ENCODE measurements around the gene PRKCZ.

Gene PRKCZ

GRCh38 chr1:2150801-2151200 is 100.6 kb downstream of the PRKCZ start:
- no peaks in the 10 kb centered on the region for H3K9me3 ChIP-seq (ENCODE audit: severe bottlenecking)
- no peak for ATAC-seq (ENCODE audit: low read depth)
- no peaks in the 10 kb centered on the region for H3K27me3 ChIP-seq (ENCODE audit: insufficient read depth, poor library complexity, severe bottlenecking)
- H3K27ac ChIP-seq (ENCODE audit: poor library complexity, severe bottlenecking), result no peak overlapping the region
- TF ChIP-seq, protein P1, sequence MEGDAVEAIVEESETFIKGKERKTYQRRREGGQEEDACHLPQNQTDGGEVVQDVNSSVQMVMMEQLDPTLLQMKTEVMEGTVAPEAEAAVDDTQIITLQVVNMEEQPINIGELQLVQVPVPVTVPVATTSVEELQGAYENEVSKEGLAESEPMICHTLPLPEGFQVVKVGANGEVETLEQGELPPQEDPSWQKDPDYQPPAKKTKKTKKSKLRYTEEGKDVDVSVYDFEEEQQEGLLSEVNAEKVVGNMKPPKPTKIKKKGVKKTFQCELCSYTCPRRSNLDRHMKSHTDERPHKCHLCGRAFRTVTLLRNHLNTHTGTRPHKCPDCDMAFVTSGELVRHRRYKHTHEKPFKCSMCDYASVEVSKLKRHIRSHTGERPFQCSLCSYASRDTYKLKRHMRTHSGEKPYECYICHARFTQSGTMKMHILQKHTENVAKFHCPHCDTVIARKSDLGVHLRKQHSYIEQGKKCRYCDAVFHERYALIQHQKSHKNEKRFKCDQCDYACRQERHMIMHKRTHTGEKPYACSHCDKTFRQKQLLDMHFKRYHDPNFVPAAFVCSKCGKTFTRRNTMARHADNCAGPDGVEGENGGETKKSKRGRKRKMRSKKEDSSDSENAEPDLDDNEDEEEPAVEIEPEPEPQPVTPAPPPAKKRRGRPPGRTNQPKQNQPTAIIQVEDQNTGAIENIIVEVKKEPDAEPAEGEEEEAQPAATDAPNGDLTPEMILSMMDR (IDR thresholded peaks at IDR 0.05; ENCODE audit: poor library complexity, severe bottlenecking), result no peak
- H3K4me1 ChIP-seq (ENCODE audit: insufficient read depth, poor library complexity, severe bottlenecking), result no peaks in the 10 kb centered on the region
- H3K36me3 ChIP-seq (ENCODE audit: low read depth), result peaks cover 25% of the 10 kb centered on the region
- no peak overlapping the region for H3K4me3 ChIP-seq (ENCODE audit: severe bottlenecking)
- no peak for DNase-seq (ENCODE audit: low spot score)

GRCh38 chr1:2151252-2151651 is 101.0 kb downstream of the PRKCZ start:
- Histone ChIP-seq H3K4me1 (ENCODE audit: insufficient read depth, poor library complexity, severe bottlenecking) (no peaks in the 10 kb centered on the region), H3K27ac (ENCODE audit: poor library complexity, severe bottlenecking) (no peak overlapping the region), H3K36me3 (ENCODE audit: low read depth) (peaks cover 23% of the 10 kb centered on the region), H3K4me3 (ENCODE audit: severe bottlenecking) (no peak overlapping the region), H3K9me3 (ENCODE audit: severe bottlenecking) (no peaks in the 10 kb centered on the region), H3K27me3 (ENCODE audit: insufficient read depth, poor library complexity, severe bottlenecking) (no peaks in the 10 kb centered on the region)
- TF ChIP-seq, protein P1 (IDR thresholded peaks at IDR 0.05; ENCODE audit: poor library complexity, severe bottlenecking), result no peak
- no peak for ATAC-seq (ENCODE audit: low read depth)
- DNase-seq (ENCODE audit: low spot score), result no peak

DNA sequence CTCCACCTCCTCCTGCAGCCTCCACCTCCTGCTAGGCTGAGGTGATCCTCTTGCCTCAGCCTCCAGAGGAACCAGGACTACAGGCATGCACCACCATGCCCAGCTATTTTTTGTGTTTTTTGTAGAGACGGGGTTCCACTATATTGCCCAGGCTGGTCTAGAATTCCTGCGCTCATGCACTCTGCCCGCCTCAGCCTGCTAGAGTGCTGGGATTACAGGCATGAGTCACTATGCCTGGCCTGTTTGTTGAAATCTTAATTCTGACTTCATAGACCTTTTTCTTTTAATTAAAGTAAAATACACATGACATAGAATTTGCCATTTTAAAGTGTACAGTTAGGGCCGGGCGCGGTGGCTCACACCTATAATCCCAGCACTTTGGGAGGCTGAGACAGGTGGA is 101.7 kb downstream of the PRKCZ start:
- ATAC-seq (ENCODE audit: low read depth) (no peak), DNase-seq (ENCODE audit: low spot score) (no peak)
- Histone ChIP-seq H3K4me1 (ENCODE audit: insufficient read depth, poor library complexity, severe bottlenecking) (no peaks in the 10 kb centered on the region), H3K36me3 (ENCODE audit: low read depth) (peaks cover 24% of the 10 kb centered on the region), H3K27ac (ENCODE audit: poor library complexity, severe bottlenecking) (no peak overlapping the region), H3K9me3 (ENCODE audit: severe bottlenecking) (no peaks in the 10 kb centered on the region), H3K4me3 (ENCODE audit: severe bottlenecking) (no peak overlapping the region), H3K27me3 (ENCODE audit: insufficient read depth, poor library complexity, severe bottlenecking) (no peaks in the 10 kb centered on the region)
- TF ChIP-seq, protein P1 (IDR thresholded peaks at IDR 0.05; ENCODE audit: poor library complexity, severe bottlenecking), result no peak

- DNase-seq (ENCODE audit: low spot score), result no peak
- no peaks in the 10 kb centered on the region for H3K4me1 ChIP-seq (ENCODE audit: insufficient read depth, poor library complexity, severe bottlenecking)
- TF ChIP-seq, protein P1 (IDR thresholded peaks at IDR 0.05; ENCODE audit: poor library complexity, severe bottlenecking), result no peak
- no peaks in the 10 kb centered on the region for H3K9me3 ChIP-seq (ENCODE audit: severe bottlenecking)
- no peaks in the 10 kb centered on the region for H3K27me3 ChIP-seq (ENCODE audit: insufficient read depth, poor library complexity, severe bottlenecking)
- no peak for ATAC-seq (ENCODE audit: low read depth)
- H3K27ac ChIP-seq (ENCODE audit: poor library complexity, severe bottlenecking), result no peak overlapping the region
- peaks cover 24% of the 10 kb centered on the region for H3K36me3 ChIP-seq (ENCODE audit: low read depth)
- no peak overlapping the region for H3K4me3 ChIP-seq (ENCODE audit: severe bottlenecking)
Observed at GRCh38 chr1:2152954-2153353, 102.7 kb downstream of the PRKCZ start.

GRCh38 chr1:2154022-2154421 is 103.8 kb downstream of the PRKCZ start:
- DNase-seq (ENCODE audit: low spot score) (no peak), ATAC-seq (ENCODE audit: low read depth) (no peak)
- Histone ChIP-seq H3K27ac (ENCODE audit: poor library complexity, severe bottlenecking) (no peak overlapping the region), H3K27me3 (ENCODE audit: insufficient read depth, poor library complexity, severe bottlenecking) (no peaks in the 10 kb centered on the region), H3K36me3 (ENCODE audit: low read depth) (peaks cover 22% of the 10 kb centered on the region), H3K4me3 (ENCODE audit: severe bottlenecking) (no peak overlapping the region), H3K9me3 (ENCODE audit: severe bottlenecking) (no peaks in the 10 kb centered on the region), H3K4me1 (ENCODE audit: insufficient read depth, poor library complexity, severe bottlenecking) (no peaks in the 10 kb centered on the region)
- TF ChIP-seq, protein P1 (IDR thresholded peaks at IDR 0.05; ENCODE audit: poor library complexity, severe bottlenecking), result no peak
